PC-9 (cell line): Measurements from ENCODE around the gene HES1. TPM values are rescaled to one million over a fixed set of nuclear protein-coding genes. Genes with fewer than 3 reads are reported as not detected.

Experiments used
- Bru-seq: library from RNA; stranded (reverse); fragments of 400-500 nt; gene quantifications from one replicate; lab custom pipeline; 2021; lab: Mats Ljungman, UMichigan
- BruChase-seq, 2 experiments: library from RNA; stranded (reverse); fragments of 400-500 nt; gene quantifications; one replicate each; lab custom pipeline; 2021; lab: Mats Ljungman, UMichigan
- BruUV-seq: library from RNA; stranded (reverse); fragments of 400-500 nt; replicated peaks from 2 replicates; lab custom pipeline; 2021; lab: Mats Ljungman, UMichigan
- CTCF ChIA-PET: fragments of 300-600 bp; sonication (Branson Sonifier 250); formaldehyde crosslinking; loops from one replicate; lab custom pipeline; 2022; ENCODE audit warnings: antibody characterized with exemption; lab: Charles Lee
- POLR2A ChIA-PET: fragments of 300-600 bp; sonication (Branson Sonifier 250); formaldehyde crosslinking; loops from one replicate; lab custom pipeline; 2022; ENCODE audit warnings: antibody characterized with exemption; ENCODE audit not compliant: unreplicated experiment; lab: Charles Lee
- DNase-seq, 2 experiments: peaks; one replicate each; pipeline versions ENCODE4 v3.0.0 to v3.0.0-alpha.2; 2015 to 2022; ENCODE audit warnings: mixed read lengths in 1 of 2
- H2AFZ ChIP-seq: fragments of 200-600 bp; sonication (generic); 2 replicates; pipeline ENCODE4 v1.8.1; 2017; ENCODE audit warnings: antibody characterized with exemption
- H3F3A ChIP-seq: fragments of 200-600 bp; sonication (generic); 2 replicates; pipeline ENCODE4 v1.8.1; 2017; ENCODE audit warnings: antibody characterized with exemption, mild to moderate bottlenecking, low read depth; ENCODE audit not compliant: insufficient read depth
- H3K27ac ChIP-seq: fragments of 200-600 bp; sonication (generic); 2 replicates; pipeline ENCODE4 v1.6.1; 2016; ENCODE audit warnings: mixed run types
- H3K27me3 ChIP-seq: fragments of 200-600 bp; sonication (generic); 2 replicates; pipeline ENCODE4 v1.6.1; 2016; ENCODE audit warnings: low read depth, mixed run types; ENCODE audit not compliant: insufficient read depth
- H3K36me3 ChIP-seq: fragments of 200-600 bp; sonication (generic); 2 replicates; pipeline ENCODE4 v1.6.1; 2016; ENCODE audit warnings: low read depth, mixed run types
- H3K4me1 ChIP-seq: fragments of 200-600 bp; sonication (generic); replicated peaks from 2 replicates; pipeline ENCODE4 v1.6.1; 2016; ENCODE audit warnings: mixed run types; ENCODE audit not compliant: insufficient read depth
- H3K4me2 ChIP-seq: fragments of 200-600 bp; sonication (generic); 2 replicates; pipeline ENCODE4 v1.6.1; 2017; ENCODE audit warnings: mixed run types
- H3K4me3 ChIP-seq: fragments of 200-600 bp; sonication (generic); 2 replicates; pipeline ENCODE4 v1.6.1; 2016; ENCODE audit warnings: mixed run types
- H3K79me2 ChIP-seq: fragments of 200-600 bp; sonication (generic); 2 replicates; pipeline ENCODE4 v1.6.1; 2017; ENCODE audit warnings: low read depth, mixed run types
- H3K9me2 ChIP-seq: fragments of 200-600 bp; sonication (generic); 2 replicates; pipeline ENCODE4 v1.8.1; 2017; ENCODE audit warnings: mild to moderate bottlenecking; ENCODE audit not compliant: insufficient read depth
- H3K9me3 ChIP-seq: fragments of 200-600 bp; sonication (generic); 2 replicates; pipeline ENCODE4 v1.8.1; 2016; ENCODE audit warnings: low read depth; ENCODE audit not compliant: insufficient read depth
- H4K20me1 ChIP-seq: fragments of 200-600 bp; sonication (generic); 2 replicates; pipeline ENCODE4 v1.8.1; 2017; ENCODE audit not compliant: insufficient read depth
- CTCF ChIP-seq: fragments of 200-600 bp; sonication (generic); conservative IDR thresholded peaks from 2 replicates; pipeline ENCODE4 v1.6.1; 2017; ENCODE audit warnings: mixed run types, antibody characterized with exemption, mild to moderate bottlenecking, moderate library complexity
- EZH2 ChIP-seq: fragments of 200-600 bp; sonication (generic); IDR thresholded peaks from 2 replicates; pipeline ENCODE4 v1.8.0; 2017; ENCODE audit warnings: antibody characterized with exemption, low read depth
- intact Hi-C: fragments of 100-400 bp; cut with micrococcal nuclease; formaldehyde crosslinking; loops from one replicate; pipeline ENCODE4 v1.10.0; 2022; ENCODE audit not compliant: unreplicated experiment
- long read RNA-seq: library from polyadenylated mRNA; stranded (forward); transcript quantifications from one replicate; pipeline ENCODE4 v2.0.0, GENCODE V29; 2022
- total RNA-seq: library from RNA; stranded (reverse); gene quantifications from 2 replicates; pipeline ENCODE4 v1.2.3, GENCODE V29; 2021

The HES1 gene
- 66.5 and 97.8 TPM in 2 replicates for total RNA-seq
- percentile 97 among the genes with signal in this experiment for Bru-seq, nascent RNA
- percentile 98 among the genes with signal in this experiment for BruChase-seq, experiment 1, labeled RNA remaining after a 2-hour chase
- percentile 85 among the genes with signal in this experiment for BruChase-seq, experiment 2, labeled RNA remaining after a 6-hour chase
- long read RNA-seq, transcript HES1-201 (4 exons, 1,578 nt) = major isoform, 76 of 154 reads
- long read RNA-seq, partial matches to known transcripts = 54 of 154 reads
- long read RNA-seq, other reads (novel, unspliced or antisense) = 23 of 154 reads

- peak within 1 kb of the TSS; percentile 94 for H3K4me3 ChIP-seq
- peaks cover 24% of the 10 kb centered on the region for H3K36me3 ChIP-seq
- peak within 1 kb of the TSS; percentile 93 for H3K4me2 ChIP-seq
- peak within 1 kb of the TSS; percentile 98 for H3K27ac ChIP-seq
- intact Hi-C loops = loop anchor here (1.0 to 5.0 kb wide), 13 partner anchors 65 to 529 kb away; partner anchors contain the start of gene ATP13A3
- H3K79me2 ChIP-seq = peaks cover 46% of the 10 kb centered on the region
- no peaks in the 10 kb centered on the region for H3K9me2 ChIP-seq
- H3K9me3 ChIP-seq = no peaks in the 10 kb centered on the region
- CTCF ChIA-PET = interaction anchor here (0.6 to 1.2 kb wide), 4 partner anchors 182 to 355 kb away, joined by 3 to 4 read pairs (median 4); no protein-coding TSS in a partner anchor
- peaks cover 73% of the 10 kb centered on the region for H3F3A ChIP-seq
- H3K4me1 ChIP-seq = peaks cover 57% of the 10 kb centered on the region
- H4K20me1 ChIP-seq = peaks cover 8% of the 10 kb centered on the region; the same call in 1 of the 2 replicates
- DNase-seq = peak; percentile 93 to 99
- TF ChIP-seq CTCF = no peak
- no peak for TF ChIP-seq EZH2
- 0 out of 2 replicates have a peak within 1 kb of the TSS, but pooled peaks have one; percentile 31 for H2AFZ ChIP-seq
- no peaks in the 10 kb centered on the region for H3K27me3 ChIP-seq
- no TSS peak for BruUV-seq
- POLR2A ChIA-PET = interaction anchor here (0.5 to 4.4 kb wide), 19 partner anchors 45 to 438 kb away, joined by 3 to 37 read pairs (median 11); no protein-coding TSS in a partner anchor
Observed at GRCh38 chr3:194135806-194136518, at the start of gene HES1. TSS of gene HES1 (plus strand) at chr3:194136148. CDS start at chr3:194136381, 233 bp downstream.

GRCh38 chr3:194086388-194087075 lies 49.4 kb upstream of the HES1 start:
- Histone ChIP-seq H2AFZ (no peak overlapping the region), H3K4me3 (no peak overlapping the region), H3K9me3 (no peaks in the 10 kb centered on the region), H3K27ac (no peak overlapping the region), H3K79me2 (peaks cover 7% of the 10 kb centered on the region), H3K36me3 (no peaks in the 10 kb centered on the region), H3K27me3 (no peaks in the 10 kb centered on the region), H3K4me1 (peaks cover 35% of the 10 kb centered on the region), H4K20me1 (no peaks in the 10 kb centered on the region), H3K9me2 (no peaks in the 10 kb centered on the region), H3K4me2 (no peak overlapping the region), H3F3A (peaks cover 24% of the 10 kb centered on the region)
- BruUV-seq = no TSS peak
- DNase-seq = no peak
- ChIA-PET CTCF (interaction anchor here (0.7 kb wide), 1 partner anchor 155 kb away, joined by 4 read pairs; no protein-coding TSS in a partner anchor), POLR2A (no interaction called here)
- intact Hi-C loops = no loop called here
- TF ChIP-seq EZH2 (no peak), CTCF (no peak)

GRCh38 chr3:194087280-194087679 lies 48.7 kb upstream of the HES1 start:
- no peaks in the 10 kb centered on the region for H3K27me3 ChIP-seq
- H3K4me3 ChIP-seq = no peak overlapping the region
- BruUV-seq = no TSS peak
- no peaks in the 10 kb centered on the region for H3K9me2 ChIP-seq
- ChIA-PET CTCF (no interaction called here), POLR2A (no interaction called here)
- H3K4me2 ChIP-seq = peak overlapping the region; percentile 6; the same call in 1 of the 2 replicates
- H3K79me2 ChIP-seq = peaks cover 15% of the 10 kb centered on the region
- H3K36me3 ChIP-seq = no peaks in the 10 kb centered on the region
- H3K27ac ChIP-seq = no peak overlapping the region
- no peak overlapping the region for H2AFZ ChIP-seq
- intact Hi-C loops = no loop called here
- no peaks in the 10 kb centered on the region for H3K9me3 ChIP-seq
- DNase-seq = no peak
- no peaks in the 10 kb centered on the region for H4K20me1 ChIP-seq
- peaks cover 35% of the 10 kb centered on the region for H3K4me1 ChIP-seq
- peaks cover 31% of the 10 kb centered on the region for H3F3A ChIP-seq
- TF ChIP-seq EZH2 (no peak), CTCF (no peak)
